Glutamatergic neuron (in vitro differentiated cells): ENCODE measurements around the gene PSEN1. TPM values are rescaled to one million over a fixed set of nuclear protein-coding genes. Genes with fewer than 3 reads are reported as not detected.

ENCODE experiments used
- DNase-seq: peaks from one replicate; pipeline ENCODE4 v3.0.0; 2022
- H3K27ac Mint-ChIP-seq: one replicate; pipeline ENCODE4 v1.8.0; 2020; ENCODE audit warnings: mild to moderate bottlenecking, mixed read lengths, inconsistent platforms; ENCODE audit not compliant: unreplicated experiment
- H3K27me3 Mint-ChIP-seq: one replicate; pipeline ENCODE4 v1.8.0; 2020; ENCODE audit warnings: mild to moderate bottlenecking, moderate library complexity, mixed read lengths, inconsistent platforms; ENCODE audit not compliant: unreplicated experiment
- H3K36me3 Mint-ChIP-seq: one replicate; pipeline ENCODE4 v1.8.0; 2020; ENCODE audit warnings: mild to moderate bottlenecking, mixed read lengths, inconsistent platforms; ENCODE audit not compliant: unreplicated experiment
- H3K4me1 Mint-ChIP-seq: one replicate; pipeline ENCODE4 v1.8.0; 2020; ENCODE audit warnings: mild to moderate bottlenecking, low read depth, mixed read lengths, inconsistent platforms; ENCODE audit not compliant: unreplicated experiment
- H3K4me3 Mint-ChIP-seq: one replicate; pipeline ENCODE4 v1.8.0; 2020; ENCODE audit warnings: mild to moderate bottlenecking, mixed read lengths, inconsistent platforms; ENCODE audit not compliant: unreplicated experiment
- H3K9me3 Mint-ChIP-seq: one replicate; pipeline ENCODE4 v1.8.0; 2020; ENCODE audit warnings: mild to moderate bottlenecking, moderate library complexity, mixed read lengths, inconsistent platforms; ENCODE audit not compliant: unreplicated experiment
- CTCF ChIP-seq: fragments of 200-600 bp; sonication (generic); IDR thresholded peaks from one replicate; pipeline ENCODE4 v1.5.0; 2021; ENCODE audit not compliant: partially characterized antibody, unreplicated experiment
- total RNA-seq: library from RNA; stranded (reverse); fragmentation: NEBNext Ultra II Directional; extraction: Animal tissue kit (Norgen Biotek cat#: 25700); gene quantifications from one replicate; pipeline ENCODE4 v1.2.1, GENCODE V29; 2021; ENCODE audit not compliant: unreplicated experiment

PSEN1 gene
- total RNA-seq, 1 donor from 2014 or later = 79.7 TPM

GRCh38 chr14:73198253-73198652, 61.9 kb downstream of the PSEN1 start:
- Mint-ChIP-seq H3K27ac (no peak overlapping the region), H3K36me3 (no peaks in the 10 kb centered on the region), H3K4me1 (no peaks in the 10 kb centered on the region), H3K4me3 (no peak overlapping the region), H3K9me3 (no peaks in the 10 kb centered on the region), H3K27me3 (peaks cover 4% of the 10 kb centered on the region)
- TF ChIP-seq CTCF = no peak
- no peak for DNase-seq

- no peaks in the 10 kb centered on the region for H3K4me1 Mint-ChIP-seq
- H3K36me3 Mint-ChIP-seq = peaks cover 16% of the 10 kb centered on the region
- no peak overlapping the region for H3K4me3 Mint-ChIP-seq
- no peak overlapping the region for H3K27ac Mint-ChIP-seq
- no peak for DNase-seq
- H3K9me3 Mint-ChIP-seq = no peaks in the 10 kb centered on the region
- H3K27me3 Mint-ChIP-seq = peaks cover 3% of the 10 kb centered on the region
- no peak for TF ChIP-seq CTCF
Observed at GRCh38 chr14:73203527-73203926, 67.2 kb downstream of the PSEN1 start.

DNA sequence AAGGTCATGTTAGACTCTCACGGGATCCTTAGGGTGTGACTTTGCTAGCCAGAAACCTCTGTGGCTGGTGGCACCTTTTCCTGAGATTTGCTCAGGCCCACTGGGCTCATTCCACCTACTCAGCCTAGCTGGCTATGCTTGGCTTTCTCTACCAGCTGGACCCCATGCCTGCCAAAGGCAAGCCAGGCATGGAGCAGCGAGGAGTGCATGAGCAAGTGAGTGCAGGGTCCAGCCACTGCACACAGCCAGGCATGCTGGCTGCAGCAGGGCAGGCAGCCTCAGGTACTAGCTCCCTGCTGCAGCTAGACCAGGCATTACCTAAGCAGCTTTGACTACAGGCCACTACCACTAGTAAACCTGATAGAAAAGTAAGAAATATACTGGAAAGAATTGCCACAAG, 71.3 kb downstream of the PSEN1 start:
- H3K27ac Mint-ChIP-seq = no peak overlapping the region
- peaks cover 16% of the 10 kb centered on the region for H3K36me3 Mint-ChIP-seq
- no peak for DNase-seq
- H3K4me1 Mint-ChIP-seq = no peaks in the 10 kb centered on the region
- no peak overlapping the region for H3K4me3 Mint-ChIP-seq
- no peak for TF ChIP-seq CTCF
- no peaks in the 10 kb centered on the region for H3K27me3 Mint-ChIP-seq
- no peaks in the 10 kb centered on the region for H3K9me3 Mint-ChIP-seq

- Mint-ChIP-seq H3K4me1 (no peaks in the 10 kb centered on the region), H3K4me3 (no peak overlapping the region), H3K36me3 (peaks cover 16% of the 10 kb centered on the region), H3K9me3 (no peaks in the 10 kb centered on the region), H3K27ac (no peak overlapping the region), H3K27me3 (no peaks in the 10 kb centered on the region)
- no peak for TF ChIP-seq CTCF
- no peak for DNase-seq
Observed at GRCh38 chr14:73208390-73208789, 72.1 kb downstream of the PSEN1 start.

- no peak for DNase-seq
- Mint-ChIP-seq H3K27me3 (no peaks in the 10 kb centered on the region), H3K27ac (no peak overlapping the region), H3K4me1 (no peaks in the 10 kb centered on the region), H3K9me3 (no peaks in the 10 kb centered on the region), H3K36me3 (peaks cover 16% of the 10 kb centered on the region), H3K4me3 (no peak overlapping the region)
- no peak for TF ChIP-seq CTCF
Observed at GRCh38 chr14:73208846-73209245, 72.5 kb downstream of the PSEN1 start.
